Measurements from ENCODE around the gene SHROOM3.

Gene SHROOM3

GRCh38 chr4:76696109-76696508 lies 261.1 kb downstream of the SHROOM3 start:
- TF ChIP-seq GATA3 (IDR thresholded peaks at IDR 0.05; ENCODE audit: low read depth, low read length) (no peak), GATA2 (IDR thresholded peaks at IDR 0.05; ENCODE audit: low read depth, low read length) (no peak)

- TF ChIP-seq GATA3 (IDR thresholded peaks at IDR 0.05; ENCODE audit: low read depth, low read length) (no peak), GATA2 (IDR thresholded peaks at IDR 0.05; ENCODE audit: low read depth, low read length) (no peak)
Observed at GRCh38 chr4:76697129-76697803, 262.2 kb downstream of the SHROOM3 start.

- TF ChIP-seq GATA3 (IDR thresholded peaks at IDR 0.05; ENCODE audit: low read depth, low read length) (no peak), GATA2 (IDR thresholded peaks at IDR 0.05; ENCODE audit: low read depth, low read length) (no peak)
Observed at GRCh38 chr4:76698141-76698540, 263.1 kb downstream of the SHROOM3 start.

- no peak for TF ChIP-seq GATA3 (IDR thresholded peaks at IDR 0.05; ENCODE audit: low read depth, low read length)
- no peak for TF ChIP-seq GATA2 (IDR thresholded peaks at IDR 0.05; ENCODE audit: low read depth, low read length)
Observed at GRCh38 chr4:76699751-76700310, 264.8 kb downstream of the SHROOM3 start.

GRCh38 chr4:76702440-76703122 lies 267.6 kb downstream of the SHROOM3 start:
- TF ChIP-seq GATA2 (IDR thresholded peaks at IDR 0.05; ENCODE audit: low read depth, low read length) (no peak), GATA3 (IDR thresholded peaks at IDR 0.05; ENCODE audit: low read depth, low read length) (no peak)

GRCh38 chr4:76703123-76703490 lies 268.1 kb downstream of the SHROOM3 start:
- TF ChIP-seq GATA2 (IDR thresholded peaks at IDR 0.05; ENCODE audit: low read depth, low read length) (no peak), GATA3 (IDR thresholded peaks at IDR 0.05; ENCODE audit: low read depth, low read length) (no peak)

- TF ChIP-seq GATA2 (IDR thresholded peaks at IDR 0.05; ENCODE audit: low read depth, low read length) (no peak), GATA3 (IDR thresholded peaks at IDR 0.05; ENCODE audit: low read depth, low read length) (no peak)
Observed at GRCh38 chr4:76703676-76704075, 268.6 kb downstream of the SHROOM3 start.

DNA sequence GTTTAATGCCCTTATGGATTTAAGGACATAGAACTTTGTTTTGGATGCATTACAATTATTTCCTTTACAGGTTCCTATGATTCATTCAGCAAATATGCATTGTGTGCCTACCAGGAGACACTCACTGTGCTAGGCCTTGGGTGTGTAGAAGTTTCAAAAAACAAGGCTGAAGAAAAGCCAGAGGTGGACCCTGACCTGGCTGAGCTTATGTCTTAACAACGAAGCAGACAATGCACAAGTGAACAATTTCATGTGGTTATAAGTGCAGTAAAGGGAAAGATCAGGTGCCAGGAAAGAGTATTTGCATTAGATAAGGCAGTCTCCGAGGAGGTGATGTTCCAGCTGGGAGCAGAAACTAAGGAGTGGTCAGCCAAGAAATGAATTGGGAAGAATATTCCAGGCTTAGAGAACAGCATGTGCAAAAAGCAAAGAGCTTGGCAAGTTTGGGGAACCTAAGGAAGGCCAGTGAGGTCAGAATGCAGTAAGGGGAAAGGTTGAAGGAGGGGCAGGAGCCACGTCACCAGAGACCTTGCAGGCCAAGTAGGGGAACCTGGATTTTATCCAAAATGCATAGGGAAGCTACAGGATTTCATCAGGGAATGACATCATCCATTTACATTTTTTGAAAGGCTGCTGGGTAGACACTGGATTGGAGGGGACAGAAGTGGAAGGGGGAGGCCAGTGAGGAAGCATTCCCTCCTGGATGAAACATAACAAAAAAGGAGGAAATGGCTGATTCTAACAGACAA lies 269.3 kb downstream of the SHROOM3 start:
- TF ChIP-seq GATA3 (IDR thresholded peaks at IDR 0.05; ENCODE audit: low read depth, low read length), result no peak
- no peak for TF ChIP-seq GATA2 (IDR thresholded peaks at IDR 0.05; ENCODE audit: low read depth, low read length)

DNA sequence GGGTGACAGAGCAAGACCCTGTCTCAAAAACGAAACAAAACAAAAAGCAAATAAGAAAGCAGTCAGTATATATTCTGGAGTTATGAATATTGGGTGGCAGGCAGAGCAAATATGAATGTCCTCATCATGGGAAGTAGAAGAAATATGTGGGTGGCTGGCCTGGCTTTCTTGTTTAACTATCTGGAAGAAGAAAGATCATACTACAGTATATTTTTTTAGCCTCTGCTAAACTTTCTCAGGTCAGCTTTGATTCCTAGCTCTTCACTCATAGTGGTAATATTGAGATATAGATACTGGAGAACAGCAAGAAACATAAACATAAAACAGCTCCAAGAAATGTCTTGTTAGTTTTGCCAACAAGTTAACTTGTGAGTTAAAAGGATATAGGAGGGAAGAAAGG lies 270.4 kb downstream of the SHROOM3 start:
- no peak for TF ChIP-seq GATA3 (IDR thresholded peaks at IDR 0.05; ENCODE audit: low read depth, low read length)

DNA sequence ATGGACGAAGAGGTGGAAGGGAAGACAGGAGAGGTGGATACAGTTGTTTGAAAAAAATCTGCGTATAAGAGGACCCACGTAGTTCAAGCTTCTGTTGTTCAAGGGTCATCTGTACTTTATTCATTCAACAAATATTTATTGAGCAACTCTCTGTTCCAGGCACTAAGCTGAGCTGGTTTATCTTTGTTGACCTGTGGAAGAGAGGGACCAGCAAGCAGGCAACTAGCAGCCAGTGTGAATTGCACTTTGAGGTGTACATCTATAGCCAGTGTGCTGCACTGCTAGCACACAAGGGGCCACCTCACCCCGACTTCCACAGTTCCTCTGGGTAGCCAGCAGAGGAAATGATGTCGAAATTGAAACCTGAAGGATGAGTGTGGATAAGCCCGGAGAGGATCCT lies 271.6 kb downstream of the SHROOM3 start:
- TF ChIP-seq GATA3 (IDR thresholded peaks at IDR 0.05; ENCODE audit: low read depth, low read length) (no peak), GATA2 (IDR thresholded peaks at IDR 0.05; ENCODE audit: low read depth, low read length) (no peak)

GRCh38 chr4:76708971-76709771 lies 274.1 kb downstream of the SHROOM3 start:
- TF ChIP-seq GATA2 (IDR thresholded peaks at IDR 0.05; ENCODE audit: low read depth, low read length) (no peak), GATA3 (IDR thresholded peaks at IDR 0.05; ENCODE audit: low read depth, low read length) (no peak)

DNA sequence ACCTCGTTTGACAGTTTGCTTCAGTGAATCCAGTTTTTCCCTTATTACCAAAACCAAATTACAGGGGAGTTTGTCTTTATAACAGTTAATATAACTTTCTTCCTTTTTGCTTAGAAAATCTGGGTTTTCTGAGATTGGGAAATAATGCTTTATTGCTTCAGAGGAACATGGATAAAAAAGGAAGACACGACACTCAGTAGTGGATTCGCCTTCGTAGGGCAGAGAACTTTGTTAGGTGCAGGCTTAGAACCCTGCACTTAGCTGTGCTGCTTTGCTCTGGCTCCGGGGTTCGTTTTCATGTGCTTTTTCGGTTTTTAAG lies 274.7 kb downstream of the SHROOM3 start:
- TF ChIP-seq GATA2 (IDR thresholded peaks at IDR 0.05; ENCODE audit: low read depth, low read length) (no peak), GATA3 (IDR thresholded peaks at IDR 0.05; ENCODE audit: low read depth, low read length) (no peak)

- no peak for TF ChIP-seq GATA2 (IDR thresholded peaks at IDR 0.05; ENCODE audit: low read depth, low read length)
- TF ChIP-seq GATA3 (IDR thresholded peaks at IDR 0.05; ENCODE audit: low read depth, low read length), result no peak
Observed at GRCh38 chr4:76712564-76712963, 277.5 kb downstream of the SHROOM3 start.

- TF ChIP-seq GATA2 (IDR thresholded peaks at IDR 0.05; ENCODE audit: low read depth, low read length) (no peak), GATA3 (IDR thresholded peaks at IDR 0.05; ENCODE audit: low read depth, low read length) (no peak)
Observed at GRCh38 chr4:76714226-76714625, 279.2 kb downstream of the SHROOM3 start.

Measured in SH-SY5Y (cell line).